ENCODE data around the gene CELA2B.

CELA2B gene

DNA sequence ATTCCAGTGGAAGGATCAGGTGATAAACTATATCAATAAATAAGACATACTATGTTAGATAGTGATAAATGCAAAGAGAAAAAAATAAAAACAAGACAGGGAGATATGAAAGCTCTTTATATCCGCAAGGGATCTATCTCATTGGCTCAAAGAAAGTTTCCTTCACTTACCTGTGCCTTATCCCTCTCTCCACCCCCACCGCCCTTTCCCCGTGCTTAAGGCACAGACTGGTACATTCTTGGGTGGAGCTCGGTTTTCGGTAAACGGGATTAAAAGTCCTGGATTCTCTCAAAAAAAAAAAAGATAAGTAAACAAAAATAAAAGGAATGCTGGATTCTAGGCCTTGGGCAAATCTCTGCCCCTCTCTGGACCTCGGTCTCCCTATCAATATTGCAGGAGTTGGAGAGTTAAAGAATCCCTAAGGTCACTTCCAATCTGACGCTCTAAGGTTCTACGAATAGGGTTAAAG is 50.2 kb downstream of the CELA2B start:
- no peak for DNase-seq (ENCODE audit: low read depth)

DNA sequence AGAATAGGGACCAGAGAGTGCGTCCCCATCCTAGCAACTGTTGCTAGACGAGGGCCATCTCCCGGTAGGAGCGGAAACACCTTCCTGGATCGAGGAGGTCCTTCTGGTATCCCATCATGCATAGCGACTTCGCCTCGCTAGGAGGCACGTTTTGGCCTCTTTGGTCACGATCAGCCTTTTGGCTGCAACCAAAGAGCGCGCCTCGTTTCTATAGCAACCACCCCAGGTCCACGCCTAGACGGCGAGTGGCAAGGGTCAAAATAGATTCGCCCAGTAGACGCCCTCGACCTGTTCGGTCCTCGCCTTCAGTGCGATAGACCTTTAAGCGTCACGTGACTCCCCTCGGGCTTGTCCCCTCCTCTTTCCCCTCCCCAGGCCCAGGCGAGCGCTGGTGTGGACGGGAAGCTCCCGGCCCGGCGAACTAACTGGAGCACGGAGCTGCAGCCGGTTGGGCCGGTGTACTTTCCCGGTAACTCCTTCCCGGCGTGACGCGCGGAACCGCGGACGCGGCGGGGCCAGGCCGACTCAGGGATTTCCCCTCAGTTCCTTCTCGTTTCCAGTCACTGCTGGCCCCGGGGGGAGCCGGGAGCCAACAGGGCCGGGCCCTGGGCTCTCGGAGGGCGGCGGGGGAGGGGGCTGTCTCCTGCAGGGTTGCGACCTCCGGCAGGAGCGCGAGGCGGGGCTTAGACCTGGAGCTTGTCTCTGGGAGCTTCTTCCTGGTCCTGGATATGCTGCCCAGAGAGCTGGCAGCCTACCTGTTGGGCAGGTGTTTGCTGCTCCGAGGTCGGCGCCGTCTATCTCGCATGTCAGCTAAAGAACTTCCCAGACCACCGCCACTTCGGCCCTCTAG is 50.8 kb downstream of the CELA2B start, which contains the start of gene DNAJC16:
DNAJC16 (plus strand) TSS at position 359 of the 850 bp plus-strand sequence. CDS start 2,258 bp downstream, outside the sequence.
- DNase-seq (ENCODE audit: low read depth) = peak; percentile 99

DNA sequence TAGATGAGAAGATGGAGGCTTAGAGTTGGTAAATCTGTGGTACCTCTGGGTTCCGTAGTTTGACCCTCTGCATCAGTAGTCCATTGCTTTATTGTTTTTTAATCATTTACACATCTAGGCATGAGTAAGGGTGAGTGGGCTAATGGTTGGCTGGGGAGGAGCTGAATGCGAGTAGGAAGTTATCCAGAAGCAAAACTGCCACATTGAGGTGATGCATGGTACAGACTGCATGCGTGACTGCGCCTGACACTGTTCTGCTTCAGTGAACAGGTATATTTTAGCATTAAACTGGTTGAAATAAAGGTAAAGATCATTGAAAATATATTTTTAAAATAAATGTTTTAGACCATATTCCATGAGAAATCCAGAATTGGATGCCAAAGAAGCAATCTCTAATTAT is 55.1 kb downstream of the CELA2B start:
- no peak for DNase-seq (ENCODE audit: low read depth)

DNA sequence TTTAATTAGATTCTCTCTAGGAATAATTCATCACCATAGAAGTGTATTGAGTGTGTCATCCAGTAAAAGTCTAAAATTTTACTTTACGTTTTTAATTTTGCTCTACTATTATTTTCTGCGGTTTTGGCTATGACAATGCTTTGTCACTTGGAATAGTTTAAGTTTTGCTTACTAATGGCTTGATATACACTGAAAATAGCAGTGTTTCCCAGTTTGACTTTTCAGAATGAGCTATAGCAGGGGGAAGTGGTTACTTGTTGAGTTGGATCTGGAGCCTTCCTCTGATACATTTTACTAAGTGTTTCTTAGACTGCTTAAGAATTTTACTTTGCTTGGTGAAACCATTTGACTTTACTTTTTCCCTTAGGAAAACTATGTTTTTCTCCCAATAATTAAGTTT is 55.8 kb downstream of the CELA2B start:
- DNase-seq (ENCODE audit: low read depth) = no peak

DNA sequence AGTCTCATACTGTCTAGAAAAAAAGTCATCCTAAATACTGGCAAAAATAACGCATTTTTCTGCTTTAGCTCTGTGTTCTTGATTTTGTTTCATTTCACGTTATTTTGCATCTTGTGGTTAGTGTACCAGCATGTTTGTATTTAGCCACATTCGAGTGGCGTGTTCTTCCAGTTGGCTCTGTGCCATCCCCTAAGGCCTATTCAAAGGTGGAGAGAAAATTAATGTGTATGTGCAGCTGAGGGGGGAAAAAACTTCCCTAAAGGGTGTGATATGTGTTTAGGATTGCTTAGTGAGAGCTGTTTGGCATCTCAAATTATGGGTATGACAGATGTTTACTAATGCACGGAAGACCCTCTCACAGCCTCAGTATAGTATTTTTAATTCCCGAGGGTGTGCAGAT is 62.9 kb downstream of the CELA2B start:
- no peak for DNase-seq (ENCODE audit: low read depth)

DNA sequence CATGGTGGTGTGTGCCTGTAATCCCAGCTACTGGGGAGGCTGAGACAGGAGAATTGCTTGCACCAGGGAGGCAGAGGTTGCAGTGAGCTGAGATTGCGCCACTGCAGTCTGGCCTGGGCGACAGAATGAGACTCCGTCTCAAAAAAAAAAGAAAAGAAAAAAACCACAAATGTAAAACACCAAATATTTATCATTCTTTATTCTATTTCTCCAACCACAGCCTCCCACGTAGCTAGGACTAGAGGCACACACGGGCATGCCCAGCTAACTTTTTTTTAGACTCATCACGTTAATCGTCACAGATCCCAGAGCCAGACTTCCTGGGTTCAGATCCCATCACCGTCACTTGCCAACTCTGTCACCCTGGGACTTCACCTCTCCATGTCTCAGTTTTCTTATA is 64.3 kb downstream of the CELA2B start:
- no peak for DNase-seq (ENCODE audit: low read depth)
